ENCODE measurements around the gene DMWD.

DNA sequence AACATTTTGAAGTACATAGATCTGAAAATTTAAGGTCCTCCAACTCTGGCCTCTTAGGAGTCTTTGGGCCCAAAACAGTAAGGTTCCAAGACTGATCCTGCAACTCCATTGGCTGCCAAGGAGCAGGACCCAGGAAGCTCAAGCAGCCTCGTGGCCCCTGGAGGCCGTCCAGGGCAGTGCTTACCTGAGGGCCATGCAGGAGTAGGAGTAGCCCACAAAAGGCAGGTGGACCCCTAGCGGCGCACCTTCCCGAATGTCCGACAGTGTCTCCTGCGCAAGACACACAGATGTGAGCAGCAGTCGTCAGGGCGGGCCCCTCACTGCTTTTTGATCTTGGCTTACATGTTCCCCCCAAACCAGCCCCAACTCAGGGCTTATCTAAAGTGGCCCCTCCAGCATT lies 17.9 kb downstream of the DMWD start:
- TF ChIP-seq, protein P1, sequence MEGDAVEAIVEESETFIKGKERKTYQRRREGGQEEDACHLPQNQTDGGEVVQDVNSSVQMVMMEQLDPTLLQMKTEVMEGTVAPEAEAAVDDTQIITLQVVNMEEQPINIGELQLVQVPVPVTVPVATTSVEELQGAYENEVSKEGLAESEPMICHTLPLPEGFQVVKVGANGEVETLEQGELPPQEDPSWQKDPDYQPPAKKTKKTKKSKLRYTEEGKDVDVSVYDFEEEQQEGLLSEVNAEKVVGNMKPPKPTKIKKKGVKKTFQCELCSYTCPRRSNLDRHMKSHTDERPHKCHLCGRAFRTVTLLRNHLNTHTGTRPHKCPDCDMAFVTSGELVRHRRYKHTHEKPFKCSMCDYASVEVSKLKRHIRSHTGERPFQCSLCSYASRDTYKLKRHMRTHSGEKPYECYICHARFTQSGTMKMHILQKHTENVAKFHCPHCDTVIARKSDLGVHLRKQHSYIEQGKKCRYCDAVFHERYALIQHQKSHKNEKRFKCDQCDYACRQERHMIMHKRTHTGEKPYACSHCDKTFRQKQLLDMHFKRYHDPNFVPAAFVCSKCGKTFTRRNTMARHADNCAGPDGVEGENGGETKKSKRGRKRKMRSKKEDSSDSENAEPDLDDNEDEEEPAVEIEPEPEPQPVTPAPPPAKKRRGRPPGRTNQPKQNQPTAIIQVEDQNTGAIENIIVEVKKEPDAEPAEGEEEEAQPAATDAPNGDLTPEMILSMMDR (IDR thresholded peaks at IDR 0.05; ENCODE audit: insufficient read depth, low read length): no peak
- no peak for TF ChIP-seq GABPA (IDR thresholded peaks at IDR 0.05; ENCODE audit: low read depth)
- TF ChIP-seq POLR2AphosphoS5 (IDR thresholded peaks at IDR 0.05; ENCODE audit: low read depth): no peak
- TF ChIP-seq SPI1 (IDR thresholded peaks at IDR 0.05; ENCODE audit: borderline replicate concordance, low read depth): no peak
